Dermis blood vessel endothelial cell (primary cell): ENCODE measurements around the gene GRAP. TPM values are rescaled to one million over a fixed set of nuclear protein-coding genes. Genes with fewer than 3 reads are reported as not detected.

ENCODE experiments used
- DNase-seq: peaks from one replicate; pipeline ENCODE4 v3.0.0; 2010
- total RNA-seq: library from RNA; depleted of rRNA; stranded (reverse); fragments of >200 nt; gene quantifications from 2 replicates; pipeline ENCODE4 v1.2.3, GENCODE V29; 2014

The GRAP gene
- total RNA-seq, 1 donor from 2014 or later, result 150 TPM

- no peak for DNase-seq
These were observed 44.7 kb downstream of the GRAP start for GRCh38 chr17:19001907-19002590.

DNA sequence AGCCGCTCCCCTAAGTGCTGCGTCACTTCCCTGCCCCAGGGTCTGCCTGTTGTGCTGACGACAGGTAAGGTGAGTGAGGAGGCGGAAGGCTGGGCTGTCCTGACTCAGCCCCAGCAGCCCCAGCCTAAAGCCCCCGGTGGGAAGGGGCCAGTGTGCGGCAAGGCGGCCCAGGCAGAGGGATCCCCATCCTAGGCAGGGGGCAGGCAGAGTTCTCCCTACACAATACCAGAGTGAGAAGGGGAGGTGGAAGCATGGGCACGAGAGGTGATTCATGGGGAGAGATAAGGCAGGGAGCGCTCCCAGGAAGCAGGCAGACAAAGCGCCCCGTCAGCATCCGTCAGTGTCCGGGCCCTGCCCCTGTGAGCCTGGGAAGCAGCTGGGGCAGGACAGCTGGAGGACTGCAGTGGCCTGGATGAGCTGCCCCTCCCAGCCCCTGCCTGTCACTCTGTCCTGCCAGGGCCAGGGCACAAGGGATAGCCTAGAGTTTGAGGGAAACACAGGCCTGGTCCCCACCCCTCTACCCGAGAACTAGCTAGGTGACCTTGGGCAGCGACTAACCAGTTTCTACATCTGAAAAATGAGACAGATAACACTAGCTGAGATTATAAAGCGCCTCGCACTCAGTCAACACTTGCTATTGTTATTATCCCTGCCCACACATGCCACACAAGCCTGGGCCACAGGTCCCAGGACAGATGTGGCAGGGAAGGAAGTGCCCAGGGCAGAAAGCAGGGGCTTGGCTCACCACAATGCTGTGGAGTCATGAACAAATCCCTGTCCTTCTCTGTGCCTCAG, 46.0 kb downstream of the GRAP start:
- no peak for DNase-seq

DNA sequence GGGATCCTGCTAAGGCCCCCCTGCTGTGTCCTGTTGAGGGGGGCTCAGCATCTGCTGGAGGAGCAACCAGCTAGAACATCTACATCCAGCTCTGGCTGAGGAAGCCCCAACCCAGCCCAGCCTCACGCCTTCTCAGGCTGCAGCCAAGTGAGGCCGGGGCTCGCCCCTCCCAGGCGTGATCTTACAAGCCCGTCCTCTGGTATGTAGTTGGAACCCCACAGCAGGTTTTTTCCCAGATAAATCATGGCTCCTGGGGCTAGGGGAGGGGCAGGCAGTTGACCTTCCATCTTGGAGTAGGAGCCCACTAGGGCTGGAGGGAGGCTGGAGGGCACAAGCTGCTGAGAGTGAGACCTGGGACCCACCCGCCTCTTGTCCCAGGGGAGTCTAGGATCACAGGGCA, 46.8 kb downstream of the GRAP start:
- DNase-seq, result no peak

DNA sequence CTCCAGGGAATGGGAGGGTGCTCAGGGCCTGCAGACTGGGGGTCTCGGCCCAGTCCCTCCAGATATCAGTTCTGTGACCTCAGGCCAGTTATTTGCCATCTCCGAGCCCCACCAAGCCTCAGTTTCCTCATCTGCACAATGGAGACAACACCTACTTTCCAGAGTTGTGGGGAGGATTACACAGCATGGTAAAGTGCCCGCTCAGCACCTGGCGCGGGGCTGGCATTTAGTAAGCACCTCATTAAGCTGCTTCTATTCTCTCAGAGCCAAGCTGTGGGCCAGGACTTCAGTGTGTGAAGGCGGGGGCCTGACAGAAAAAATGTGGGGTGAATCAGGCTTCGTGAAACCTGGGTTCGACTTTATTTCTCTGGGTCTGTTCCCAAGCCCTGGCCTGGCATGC, 47.4 kb downstream of the GRAP start:
- DNase-seq, result no peak

DNA sequence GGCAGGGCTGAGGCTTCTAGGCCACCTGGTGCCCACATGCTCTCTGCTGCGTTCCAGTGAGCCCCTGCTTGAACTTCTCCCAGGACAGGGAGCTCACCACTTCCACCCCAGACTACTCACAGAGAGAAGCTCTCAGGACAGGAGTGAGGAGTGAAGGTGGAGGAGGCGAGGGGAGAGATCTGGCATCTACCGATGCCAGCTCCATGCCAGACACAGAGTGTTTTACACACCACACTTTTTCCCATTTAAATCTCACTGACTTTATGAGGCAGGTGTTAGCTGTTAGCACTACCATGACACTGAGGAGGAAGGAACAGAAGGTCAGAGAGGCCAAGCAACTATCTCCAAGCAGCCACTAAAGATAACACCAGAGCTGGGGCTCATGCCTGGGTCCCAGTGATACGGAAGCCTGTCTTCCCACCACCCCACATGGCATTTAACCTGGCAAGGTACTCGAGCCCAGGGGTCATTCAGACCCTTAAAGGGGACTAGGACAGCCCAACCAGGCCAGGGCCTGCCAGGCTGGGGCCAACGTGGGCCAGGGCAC, 49.0 kb downstream of the GRAP start:
- no peak for DNase-seq

- no peak for DNase-seq
These were observed 50.3 kb downstream of the GRAP start for GRCh38 chr17:18996458-18996857.

GRCh38 chr17:18995220-18995619, 51.5 kb downstream of the GRAP start:
- DNase-seq, result no peak

- DNase-seq, result no peak
These were observed 52.1 kb downstream of the GRAP start for GRCh38 chr17:18994631-18995030.

DNA sequence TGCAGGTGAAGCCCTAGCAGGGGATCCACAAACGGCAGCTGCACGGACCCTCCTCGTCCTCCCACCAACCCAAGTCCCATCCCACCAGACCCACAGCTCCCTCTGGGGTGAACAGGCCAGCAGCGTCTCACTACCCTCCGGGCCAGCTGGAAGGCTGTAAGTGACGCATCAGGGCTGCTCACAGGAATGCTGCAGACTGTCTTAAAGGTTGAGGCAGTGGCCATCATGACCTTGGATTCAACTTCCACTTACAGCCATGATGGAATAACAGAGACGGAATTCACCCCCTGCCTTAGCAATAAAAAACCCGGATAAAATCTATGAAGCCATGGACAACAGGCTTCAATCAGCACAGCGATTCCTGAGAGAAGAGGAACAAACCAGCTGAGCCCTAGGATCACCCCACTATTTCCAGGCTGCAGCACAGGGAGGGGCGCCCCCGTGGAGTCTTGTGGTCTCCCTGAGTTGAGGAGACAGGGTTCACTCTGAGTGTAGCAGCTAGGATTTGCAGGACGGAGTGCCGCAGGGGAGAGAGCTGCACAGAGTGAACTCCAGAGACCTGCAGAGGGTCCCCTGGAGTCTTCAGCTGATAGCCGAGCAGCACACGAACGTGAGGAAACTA, 52.7 kb downstream of the GRAP start:
- DNase-seq, result no peak

GRCh38 chr17:18992454-18993130, 54.2 kb downstream of the GRAP start:
- DNase-seq, result no peak

DNA sequence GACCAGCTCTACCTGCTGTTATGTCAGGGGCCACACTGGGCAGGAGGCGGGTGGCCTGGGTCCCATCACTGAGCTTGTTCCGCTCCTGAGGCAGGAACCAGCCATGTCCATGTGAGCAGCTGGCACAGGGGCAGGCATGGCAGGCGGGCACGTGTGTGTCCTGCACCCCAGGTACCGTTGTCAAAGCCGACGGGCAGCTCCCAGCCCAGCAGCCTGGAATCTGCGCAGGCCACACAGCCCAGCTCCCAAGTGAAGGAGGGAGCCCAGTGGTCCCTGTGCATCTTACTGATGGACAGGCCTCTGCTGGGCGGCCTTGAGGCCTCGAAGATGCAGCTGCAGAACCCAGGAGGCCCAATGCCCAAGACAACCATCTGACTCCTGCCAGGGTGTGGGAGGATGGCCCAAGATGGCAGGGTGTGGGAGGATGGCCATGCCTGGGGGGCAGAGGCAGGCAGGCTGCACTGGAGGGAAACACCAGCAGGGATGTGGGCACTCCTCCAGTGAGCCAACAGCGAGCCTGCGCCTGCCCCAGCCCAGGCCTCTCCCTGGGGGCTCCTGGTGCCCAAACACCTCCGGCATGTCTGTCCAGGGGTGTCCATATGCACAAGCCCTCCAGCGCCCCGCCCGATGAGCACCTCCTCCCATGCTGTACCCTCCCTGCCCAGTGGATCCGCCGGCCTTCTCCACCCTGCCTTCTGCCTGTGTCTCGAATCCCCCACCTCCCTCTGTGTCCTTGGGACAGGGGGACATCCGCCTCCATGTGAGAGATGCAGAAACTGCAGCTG, 55.0 kb downstream of the GRAP start:
- DNase-seq, result no peak

GRCh38 chr17:18990331-18990730, 56.4 kb downstream of the GRAP start:
- DNase-seq, result no peak

DNA sequence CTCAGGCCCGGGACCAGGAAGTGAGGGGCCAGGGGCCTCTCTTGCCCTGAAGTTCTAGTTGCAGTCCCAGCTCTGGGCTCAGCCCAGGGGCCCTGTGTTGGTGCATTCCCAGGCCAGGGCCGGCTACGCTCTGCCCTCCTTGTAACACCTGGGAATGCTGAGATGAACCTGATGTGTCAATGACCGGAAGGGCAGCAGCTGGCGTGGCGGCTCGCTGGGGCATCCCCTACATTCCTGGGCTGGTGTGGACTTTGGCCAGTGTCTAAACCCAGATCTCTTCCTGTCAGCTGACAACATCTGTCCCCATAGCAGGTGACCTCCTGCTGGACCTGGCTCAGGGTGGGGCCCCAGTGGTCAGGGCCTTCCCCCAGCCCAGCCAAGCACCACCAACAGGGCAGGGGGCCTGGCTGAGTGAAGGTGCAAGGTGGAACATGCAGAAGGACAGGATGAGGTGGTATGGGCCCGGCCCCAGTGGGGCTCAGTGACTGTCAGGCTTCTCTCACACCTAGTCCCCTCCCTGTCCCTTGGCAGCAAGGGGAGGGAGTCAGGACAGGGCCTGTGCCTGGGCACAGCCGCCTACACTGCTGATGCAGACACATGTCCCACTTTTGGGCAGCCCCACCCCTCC, 58.1 kb downstream of the GRAP start:
- no peak for DNase-seq

DNA sequence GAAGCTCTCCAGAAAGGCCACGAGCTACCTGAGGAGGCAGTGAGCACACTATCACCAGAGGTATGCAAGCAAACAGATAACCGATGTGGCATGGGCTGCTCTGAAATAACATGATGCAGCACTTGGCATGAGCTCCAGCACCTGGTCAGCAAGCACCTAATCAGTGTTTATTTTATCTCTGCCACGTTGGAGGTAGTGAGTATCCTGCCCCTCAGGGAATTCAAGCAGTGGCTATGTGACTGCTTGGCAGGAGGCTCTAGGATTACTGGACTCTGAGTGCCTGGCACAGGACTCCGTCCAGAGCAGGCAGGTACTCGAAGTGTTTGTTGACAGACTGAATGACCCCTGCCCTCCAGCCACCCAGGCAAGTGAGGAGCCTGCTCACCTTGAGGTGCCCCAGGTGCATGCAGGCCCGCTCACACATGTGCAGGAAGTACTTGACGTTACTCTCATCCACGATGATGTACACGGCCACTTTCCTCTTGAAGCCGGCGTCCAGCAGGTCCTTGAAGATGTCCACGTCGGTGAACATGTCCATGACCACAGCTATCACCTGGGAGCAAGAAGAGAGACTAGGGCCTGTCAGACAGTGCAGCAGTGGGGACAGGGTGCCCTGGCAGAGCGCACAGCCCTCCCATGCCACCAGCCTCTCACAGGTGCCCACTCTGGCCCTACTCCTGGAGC, 58.8 kb downstream of the GRAP start:
- no peak for DNase-seq

DNA sequence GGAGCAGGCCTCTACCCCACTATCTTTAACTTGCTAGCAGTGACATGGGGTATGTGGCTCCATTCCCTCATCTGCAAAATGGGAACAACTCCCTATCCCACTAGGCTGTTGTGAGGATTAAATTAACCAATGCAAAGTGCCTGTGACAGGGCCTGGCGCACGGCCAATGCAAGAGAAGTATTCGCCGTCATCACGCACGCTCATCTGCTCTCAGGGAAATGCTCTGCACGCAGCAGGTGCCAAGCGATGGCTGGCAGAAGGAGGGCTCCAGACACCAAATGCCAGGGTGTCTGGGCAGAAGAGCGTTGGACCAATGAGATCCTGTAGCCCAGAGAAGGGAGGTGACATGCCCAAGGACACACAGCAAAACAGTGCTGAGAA, 59.5 kb downstream of the GRAP start:
- DNase-seq, result no peak

DNA sequence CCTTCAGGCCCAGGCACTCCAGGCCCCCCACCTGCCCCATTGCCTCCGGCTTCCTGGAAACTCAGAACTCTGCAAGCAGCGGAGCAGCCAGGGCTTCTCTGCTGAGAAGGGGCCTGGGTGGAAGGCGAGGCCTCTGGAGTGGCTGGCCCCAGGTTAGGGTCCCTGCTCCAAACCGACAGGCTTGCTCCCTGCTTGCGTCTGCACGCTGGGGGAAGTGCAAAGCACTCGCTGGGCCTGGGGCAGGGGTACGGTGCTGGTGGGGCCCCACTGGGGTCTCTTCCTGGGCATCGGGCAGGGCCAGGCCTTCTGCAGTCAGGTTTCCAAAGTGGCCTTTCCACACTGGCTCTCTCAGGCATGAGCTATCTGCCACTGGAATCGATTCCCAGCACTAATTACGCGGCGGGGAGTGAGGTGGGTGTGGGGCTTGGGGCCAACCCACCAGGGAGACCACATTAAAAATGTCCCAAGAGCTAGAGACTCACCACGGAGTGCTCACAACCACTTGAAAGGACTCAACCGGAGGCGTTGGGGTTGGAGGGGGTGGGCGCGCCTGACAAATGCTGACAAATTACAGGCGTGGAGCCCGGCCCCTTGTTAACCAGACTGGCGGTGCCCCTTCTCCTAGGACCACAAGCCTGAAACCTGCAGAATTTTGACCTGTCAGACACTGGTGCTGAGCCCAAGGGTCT, 60.1 kb downstream of the GRAP start:
- DNase-seq, result no peak

GRCh38 chr17:18985475-18985874, 61.3 kb downstream of the GRAP start:
- no peak for DNase-seq

DNA sequence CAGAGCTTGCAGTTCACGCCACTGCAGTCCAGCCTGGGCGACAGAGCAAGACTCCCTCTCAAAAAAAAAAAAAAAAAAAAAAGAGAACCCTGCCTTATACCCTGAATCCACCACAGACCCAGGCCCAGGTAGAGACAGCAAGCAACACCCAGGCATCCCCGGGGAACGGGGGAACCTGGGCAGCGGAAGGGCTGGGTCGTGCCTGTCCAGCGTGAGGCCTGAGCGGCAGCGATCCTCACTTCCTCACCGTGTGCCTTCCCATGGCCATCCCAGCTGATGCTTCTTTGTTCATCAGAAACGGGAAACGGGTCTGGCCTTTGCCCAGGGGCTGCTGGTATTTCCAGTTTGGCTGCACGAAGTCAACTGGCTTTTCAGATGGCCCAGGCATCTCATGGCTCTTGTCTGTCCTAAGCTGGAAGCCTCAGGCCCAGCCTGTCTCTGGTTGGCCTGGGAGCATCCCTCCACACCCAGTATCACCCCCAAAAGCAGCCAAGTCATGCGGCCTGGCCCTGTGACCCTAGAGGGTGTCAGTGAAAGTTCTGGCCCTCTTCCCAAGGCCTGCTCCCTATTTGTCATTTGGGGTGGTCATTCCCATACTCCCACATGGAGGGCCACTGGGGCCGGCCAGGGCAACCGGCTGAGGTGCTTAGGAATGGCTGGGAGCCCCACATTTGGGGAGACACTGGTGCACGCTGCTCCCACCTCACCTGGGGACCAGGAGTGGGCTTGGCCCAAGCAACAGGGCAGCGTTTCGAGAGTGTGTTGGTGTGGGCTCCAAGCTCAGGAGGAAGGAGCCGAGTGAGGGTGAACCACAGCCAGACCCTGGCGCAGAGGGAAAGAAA, 62.3 kb downstream of the GRAP start:
- no peak for DNase-seq

GRCh38 chr17:18981642-18982424, 64.9 kb downstream of the GRAP start:
- DNase-seq, result peak; percentile 60
